Medulla oblongata (tissue), 1 donor: ENCODE data around the gene RIPK4.
"Not testable (repeated sequence)": the region's sequence is repeated elsewhere in the genome, so short reads cannot be mapped to it uniquely, and the experiment has no call there.

Source experiments
- DNase-seq: peaks from one replicate; pipeline ENCODE4 v3.0.0-alpha.2; 2015; ENCODE audit errors: extremely low spot score

RIPK4 gene

GRCh38 chr21:41795726-41796125, 28.9 kb upstream of the RIPK4 start:
- DNase-seq = no peak

- DNase-seq = no peak
Measured at GRCh38 chr21:41794600-41794999, 27.7 kb upstream of the RIPK4 start.

- DNase-seq = no peak
Measured at GRCh38 chr21:41792711-41793110, 25.9 kb upstream of the RIPK4 start.

- no peak for DNase-seq
Measured at GRCh38 chr21:41786509-41786987, 19.7 kb upstream of the RIPK4 start.

GRCh38 chr21:41785262-41785661, 18.4 kb upstream of the RIPK4 start:
- DNase-seq = not testable (repeated sequence)

GRCh38 chr21:41784456-41785102, 17.7 kb upstream of the RIPK4 start:
- no peak for DNase-seq

- no peak for DNase-seq
Measured at GRCh38 chr21:41783476-41784180, 16.8 kb upstream of the RIPK4 start.

GRCh38 chr21:41781050-41781410, 14.2 kb upstream of the RIPK4 start:
- DNase-seq = no peak

GRCh38 chr21:41780337-41781049, 13.6 kb upstream of the RIPK4 start:
- DNase-seq = no peak

- no peak for DNase-seq
Measured at GRCh38 chr21:41779659-41780058, 12.8 kb upstream of the RIPK4 start.

GRCh38 chr21:41778930-41779600, 12.2 kb upstream of the RIPK4 start:
- no peak for DNase-seq

GRCh38 chr21:41777951-41778815, 11.3 kb upstream of the RIPK4 start:
- DNase-seq = peak; percentile 81

- DNase-seq = no peak
Measured at GRCh38 chr21:41776778-41777177, 9.9 kb upstream of the RIPK4 start.

- DNase-seq = no peak
Measured at GRCh38 chr21:41775149-41775472, 8.3 kb upstream of the RIPK4 start.

GRCh38 chr21:41774467-41775148, 7.8 kb upstream of the RIPK4 start:
- no peak for DNase-seq

- DNase-seq = no peak
Measured at GRCh38 chr21:41772351-41773080, 5.7 kb upstream of the RIPK4 start.

- DNase-seq = no peak
Measured at GRCh38 chr21:41771625-41771945, 4.7 kb upstream of the RIPK4 start.

GRCh38 chr21:41770901-41771624, 4.2 kb upstream of the RIPK4 start:
- DNase-seq = no peak

- DNase-seq = no peak
Measured at GRCh38 chr21:41769933-41770332, 3.1 kb upstream of the RIPK4 start.

GRCh38 chr21:41769521-41769920, 2.7 kb upstream of the RIPK4 start:
- DNase-seq = no peak
